Ishikawa (cell line): ENCODE results near the gene ARHGEF2.

ENCODE experiments used
- CEBPB ChIP-seq: IDR thresholded peaks from 2 replicates; pipeline ENCODE4 v1.6.1; 2012
- CREB1 ChIP-seq: IDR thresholded peaks from 2 replicates; pipeline ENCODE4 v1.6.1; 2012; ENCODE audit warnings: low read depth
- EGR1 ChIP-seq: IDR thresholded peaks from 2 replicates; pipeline ENCODE4 v1.6.1; 2012
- EP300 ChIP-seq: IDR thresholded peaks from 2 replicates; pipeline ENCODE4 v1.6.1; 2012; ENCODE audit warnings: borderline replicate concordance
- FOXM1 ChIP-seq: IDR thresholded peaks from 2 replicates; pipeline ENCODE4 v1.6.1; 2012; ENCODE audit warnings: low read depth, borderline replicate concordance
- NFIC ChIP-seq: IDR thresholded peaks from 2 replicates; pipeline ENCODE4 v1.6.1; 2012
- RAD21 ChIP-seq: IDR thresholded peaks from 2 replicates; pipeline ENCODE4 v1.6.1; 2012; ENCODE audit warnings: low read depth
- REST ChIP-seq: IDR thresholded peaks from 2 replicates; pipeline ENCODE4 v1.6.1; 2012; ENCODE audit warnings: low read depth, mild to moderate bottlenecking
- TAF1 ChIP-seq: IDR thresholded peaks from 2 replicates; pipeline ENCODE4 v1.6.1; 2012; ENCODE audit warnings: low read depth, mild to moderate bottlenecking
- TCF12 ChIP-seq: IDR thresholded peaks from 2 replicates; pipeline ENCODE4 v1.6.1; 2012; ENCODE audit warnings: low read depth
- TEAD4 ChIP-seq: IDR thresholded peaks from 2 replicates; pipeline ENCODE4 v1.6.1; 2012
- YY1 ChIP-seq: IDR thresholded peaks from 2 replicates; pipeline ENCODE4 v1.6.1; 2012; ENCODE audit warnings: low read depth
- ZBTB7A ChIP-seq: IDR thresholded peaks from 2 replicates; pipeline ENCODE4 v1.6.1; 2012; ENCODE audit warnings: low read depth
- TF ChIP-seq, protein P1 (sequence below): IDR thresholded peaks from 2 replicates; pipeline ENCODE4 v1.6.1; 2012
- TF ChIP-seq, protein P2 (sequence below): IDR thresholded peaks from 2 replicates; pipeline ENCODE4 v1.6.1; 2012

ARHGEF2 gene

DNA sequence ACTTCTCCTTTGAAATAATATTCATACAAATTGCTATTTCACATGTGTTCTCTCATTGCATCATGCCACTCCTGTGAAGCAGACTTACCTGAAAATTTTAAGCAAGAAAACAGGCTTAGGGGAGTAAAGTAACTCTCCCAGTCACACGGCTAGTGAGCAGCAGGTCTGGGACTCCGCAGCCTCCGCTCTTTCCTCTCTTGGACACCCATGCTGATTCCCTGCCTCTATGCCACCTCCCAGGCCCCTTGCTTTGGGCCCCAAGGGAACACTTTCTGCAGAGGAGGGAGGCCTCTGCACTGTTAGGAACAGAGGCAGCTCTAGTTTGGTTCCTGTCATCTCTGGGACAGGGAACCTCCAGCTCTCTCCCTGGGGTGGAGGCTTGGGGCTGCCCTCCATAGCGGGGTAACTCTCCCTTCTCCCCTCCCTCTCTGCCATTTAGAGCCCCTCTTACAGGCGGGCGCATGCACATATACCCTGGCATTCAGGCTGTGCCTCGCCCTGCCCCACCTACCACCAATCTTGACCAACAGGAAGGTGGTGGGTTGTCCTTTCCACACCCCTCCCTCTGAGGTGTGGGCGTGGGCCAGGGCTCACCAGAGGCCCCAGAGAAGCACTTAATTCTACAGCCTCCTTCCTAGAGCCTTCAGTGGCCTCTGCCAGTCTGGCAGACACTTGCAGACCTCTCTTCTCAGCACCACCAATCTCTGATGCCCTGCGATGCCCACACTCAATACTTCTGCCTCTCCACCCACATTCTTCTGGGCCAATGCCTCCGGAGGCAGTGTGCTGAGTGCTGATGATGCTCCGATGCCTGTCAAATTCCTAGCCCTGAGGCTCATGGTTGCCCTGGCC, 37.1 kb downstream of the ARHGEF2 start, which contains the start of gene RXFP4:
Gene RXFP4 (plus strand): TSS at position 646 of the 852 bp plus-strand sequence. CDS start 72 bp downstream, at position 718.
- peak; percentile 7; the same call in 1 of the 2 replicates for TF ChIP-seq TEAD4
- TF ChIP-seq EGR1 = 0 out of 2 replicates have a peak, but pooled peaks have one; percentile 55
- no peak for TF ChIP-seq REST
- no peak for TF ChIP-seq EP300
- no peak; the same call in 1 of the 2 replicates for TF ChIP-seq ZBTB7A
- TF ChIP-seq, protein P1, sequence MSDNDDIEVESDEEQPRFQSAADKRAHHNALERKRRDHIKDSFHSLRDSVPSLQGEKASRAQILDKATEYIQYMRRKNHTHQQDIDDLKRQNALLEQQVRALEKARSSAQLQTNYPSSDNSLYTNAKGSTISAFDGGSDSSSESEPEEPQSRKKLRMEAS = peak; percentile 25; the same call in 1 of the 2 replicates

DNA sequence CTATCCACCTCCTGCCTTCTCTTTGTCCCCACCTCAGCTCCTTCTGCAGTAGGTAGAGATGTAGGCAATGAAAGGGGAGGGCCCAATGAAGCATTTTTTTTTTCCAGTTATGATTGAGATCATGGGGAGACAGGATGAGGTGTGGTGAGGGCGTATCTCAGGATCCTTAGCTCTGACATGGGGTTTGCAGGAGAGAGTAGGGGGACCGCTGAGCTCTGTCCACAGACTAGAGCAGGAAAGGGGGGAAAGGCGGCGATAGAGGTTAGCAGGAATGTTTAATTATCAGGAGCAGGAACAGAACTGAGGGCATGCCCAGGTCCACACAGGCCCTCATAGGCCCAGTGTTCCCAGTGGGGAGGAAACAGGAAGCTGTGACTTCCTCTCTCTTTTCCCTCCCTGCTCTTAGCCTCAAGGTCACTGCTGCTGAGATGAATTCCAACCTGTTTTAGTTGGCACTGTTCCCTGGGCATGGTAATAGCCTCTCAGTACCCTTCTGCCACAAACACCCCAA, 37.8 kb downstream of the ARHGEF2 start:
- no peak for TF ChIP-seq RAD21
- peak; percentile 67; the same call in 1 of the 2 replicates for TF ChIP-seq TEAD4
- TF ChIP-seq, protein P1 = peak; percentile 33
- TF ChIP-seq NFIC = peak; percentile 77
- TF ChIP-seq, protein P2, sequence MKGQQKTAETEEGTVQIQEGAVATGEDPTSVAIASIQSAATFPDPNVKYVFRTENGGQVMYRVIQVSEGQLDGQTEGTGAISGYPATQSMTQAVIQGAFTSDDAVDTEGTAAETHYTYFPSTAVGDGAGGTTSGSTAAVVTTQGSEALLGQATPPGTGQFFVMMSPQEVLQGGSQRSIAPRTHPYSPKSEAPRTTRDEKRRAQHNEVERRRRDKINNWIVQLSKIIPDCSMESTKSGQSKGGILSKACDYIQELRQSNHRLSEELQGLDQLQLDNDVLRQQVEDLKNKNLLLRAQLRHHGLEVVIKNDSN = no peak
- no peak for TF ChIP-seq TAF1
- no peak for TF ChIP-seq CEBPB
- no peak for TF ChIP-seq FOXM1
- no peak for TF ChIP-seq ZBTB7A
- TF ChIP-seq TCF12 = no peak
- TF ChIP-seq YY1 = no peak
- no peak for TF ChIP-seq CREB1

DNA sequence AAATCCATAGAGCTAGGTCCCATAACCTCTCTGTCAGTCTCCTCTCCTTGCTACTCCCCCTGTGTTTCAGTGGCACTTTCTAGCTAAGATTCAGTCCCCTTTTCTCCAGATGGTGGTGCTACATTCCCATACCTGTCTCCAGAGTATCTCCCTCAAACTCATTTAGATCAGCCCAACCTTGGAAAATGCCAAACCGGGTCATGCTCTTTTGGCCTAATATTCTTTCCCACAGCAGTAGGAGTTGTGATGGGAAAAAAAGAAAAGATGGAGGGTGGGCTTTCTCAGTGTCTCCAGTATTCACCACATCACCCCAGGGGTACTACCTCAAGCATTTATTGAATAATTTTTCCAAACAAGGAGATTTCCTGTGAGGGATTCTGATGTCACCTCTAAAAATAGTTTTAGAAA, 40.1 kb downstream of the ARHGEF2 start:
- no peak for TF ChIP-seq EP300
- peak; percentile 96 for TF ChIP-seq RAD21

DNA sequence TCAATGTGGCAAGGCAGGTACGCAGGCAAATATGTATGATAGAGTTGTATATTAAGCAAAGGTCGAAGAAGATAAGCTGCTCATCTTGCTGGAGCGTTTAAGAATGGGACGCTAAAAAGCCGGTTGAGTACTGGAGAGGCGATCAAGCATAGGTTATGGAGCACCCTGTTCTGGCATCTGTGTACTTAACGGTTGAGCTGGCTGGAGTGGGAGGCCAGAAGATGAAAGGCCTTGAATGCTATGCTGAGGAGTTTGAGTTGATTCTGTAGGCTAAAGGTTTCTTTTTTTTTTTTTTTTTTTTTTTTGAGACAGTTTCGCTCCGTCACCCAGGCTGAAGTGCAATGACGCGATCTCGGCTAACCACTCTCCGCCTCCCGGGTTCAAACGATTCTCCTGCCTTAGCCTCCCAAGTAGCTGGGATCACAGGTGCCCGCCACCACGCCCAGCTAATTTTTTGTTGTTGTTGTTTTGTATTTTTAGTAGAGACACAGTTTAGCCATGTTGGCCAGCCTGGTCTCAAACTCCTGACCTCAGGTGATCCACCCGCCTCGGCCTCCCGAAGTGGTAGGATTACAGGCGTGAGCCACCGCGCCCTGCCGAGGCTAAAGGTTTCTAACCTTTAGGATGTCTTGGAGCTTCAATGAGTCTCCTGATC, 43.3 kb downstream of the ARHGEF2 start:
- TF ChIP-seq, protein P1 = no peak
- no peak for TF ChIP-seq TEAD4
- TF ChIP-seq EGR1 = no peak
- TF ChIP-seq, protein P2 = no peak
- TF ChIP-seq YY1 = no peak
- no peak for TF ChIP-seq FOXM1
- no peak for TF ChIP-seq REST
- TF ChIP-seq ZBTB7A = no peak
- TF ChIP-seq EP300 = no peak
- no peak for TF ChIP-seq CEBPB

- TF ChIP-seq NFIC = no peak
- TF ChIP-seq FOXM1 = no peak
- TF ChIP-seq REST = no peak
- peak; percentile 87 for TF ChIP-seq EGR1
- TF ChIP-seq ZBTB7A = no peak
- TF ChIP-seq EP300 = no peak
- peak; percentile 9; the same call in 1 of the 2 replicates for TF ChIP-seq CEBPB
- no peak for TF ChIP-seq RAD21
- TF ChIP-seq YY1 = peak; percentile 99
- no peak; the same call in 1 of the 2 replicates for TF ChIP-seq TEAD4
- TF ChIP-seq TAF1 = peak; percentile 95
- peak; percentile 85 for TF ChIP-seq CREB1
- TF ChIP-seq TCF12 = peak; percentile 45
- TF ChIP-seq, protein P1 = peak; percentile 85
- TF ChIP-seq, protein P2 = 0 out of 2 replicates have a peak, but pooled peaks have one; percentile 15
Observed at GRCh38 chr1:155934097-155934935, 44.0 kb downstream of the ARHGEF2 start, which contains the start of gene KHDC4. KHDC4 (minus strand) TSS chr1:155934413; CDS start chr1:155934373, 40 bp downstream.
